ENCODE results near the gene NBEA.

GRCh38 chr13:35266412-35266811 is 324.3 kb downstream of the NBEA start:
- TF ChIP-seq ZNF274 (IDR thresholded peaks at IDR 0.05; ENCODE audit: low read depth, low read length) (no peak), YY1 (IDR thresholded peaks at IDR 0.05; ENCODE audit: insufficient read depth, insufficient read length) (no peak)

Data from NT2/D1 (cell line).